K562 (cell line): ENCODE measurements around the gene CEACAM7. TPM values are rescaled to one million over a fixed set of nuclear protein-coding genes. Genes with fewer than 3 reads are reported as not detected.

Experiments
- ATAC-seq: fragments of 200-7000 bp; cut with Tn5 transposase; 3 replicates; pipeline ENCODE4 v1.9.1; 2020; ENCODE audit warnings: moderate library complexity
- BruUV-seq: library from RNA; stranded (reverse); fragments of 400-500 nt; replicated peaks from 2 replicates; lab custom pipeline; 2021; lab: Mats Ljungman, UMichigan
- CTCF ChIA-PET: fragments of 300-600 bp; formaldehyde crosslinking; extraction: SDS; loops from one replicate; lab custom pipeline; 2021; ENCODE audit warnings: low intra/inter-chr PET ratio; lab: Yijun Ruan, JAX
- POLR2A ChIA-PET: fragments of 300-600, 350-650 bp; sonication (Branson Sonifier 250); formaldehyde crosslinking; extraction: SDS; loops from one replicate; lab custom pipeline; 2021; ENCODE audit warnings: antibody characterized with exemption, inconsistent platforms; lab: Yijun Ruan, JAX
- DNase-seq, 4 experiments: peaks; one replicate each; pipeline versions ENCODE4 v3.0.0 to v3.0.0-alpha.2; 2011 to 2018; ENCODE audit warnings: low spot score in 3 of 4, mixed read lengths in 3 of 4; ENCODE audit errors: extremely low read depth in 1 of 4
- FAIRE-seq: peaks from 2 replicates; lab custom pipeline; 2011; peaks lifted over from hg19 to GRCh38; lab: Jason Lieb, UNC
- H2AFZ ChIP-seq: 2 replicates; pipeline ENCODE4 v1.6.0; 2011; ENCODE audit warnings: low read depth, low read length, control low read depth, inconsistent platforms
- H3K27ac ChIP-seq: fragments of 200-600 bp; 3 replicates; pipeline ENCODE4 v1.8.0; 2011; ENCODE audit warnings: low read depth, mild to moderate bottlenecking, control low read depth, inconsistent platforms, low read length, moderate library complexity, mixed read lengths; ENCODE audit errors: extremely low read depth
- H3K27me3 ChIP-seq, 2 experiments: fragments of 300-600 bp in 1 of 2; 2 replicates in 1 of 2; 3 replicates in 1 of 2; pipeline versions ENCODE4 v1.6.0 to v1.8.0; 2011; ENCODE audit warnings: inconsistent platforms in 2 of 2, low read length in 2 of 2, mild to moderate bottlenecking in 1 of 2, mixed read lengths in 1 of 2, moderate library complexity in 1 of 2; ENCODE audit not compliant: control insufficient read depth in 2 of 2, insufficient read depth in 2 of 2
- H3K36me3 ChIP-seq: fragments of 300-600 bp; 3 replicates; pipeline ENCODE4 v1.8.0; 2011; ENCODE audit warnings: mild to moderate bottlenecking, low read length, inconsistent platforms; ENCODE audit not compliant: control insufficient read depth, insufficient read depth
- H3K4me1 ChIP-seq, 2 experiments: fragments of 200-600 bp in 1 of 2; replicated peaks in 1 of 2; 2 replicates in 1 of 2; 3 replicates in 1 of 2; pipeline versions ENCODE4 v1.5.1 to v1.8.0; 2011; ENCODE audit warnings: inconsistent platforms in 2 of 2, low read length in 2 of 2, mild to moderate bottlenecking in 1 of 2, mixed read lengths in 1 of 2, moderate library complexity in 1 of 2; ENCODE audit not compliant: control insufficient read depth in 2 of 2, insufficient read depth in 2 of 2
- H3K4me2 ChIP-seq: 2 replicates; pipeline ENCODE4 v1.6.1; 2011; ENCODE audit warnings: low read length, control low read depth, inconsistent platforms, mixed read lengths; ENCODE audit not compliant: insufficient read depth
- H3K4me3 ChIP-seq: fragments of 200-600 bp; sonication (generic), shearing (Covaris generic); 2 replicates; pipeline ENCODE4 v1.5.1; 2016; ENCODE audit warnings: control low read depth, inconsistent platforms
- H3K79me2 ChIP-seq: fragments of 200-600 bp; 3 replicates; pipeline ENCODE4 v1.8.0; 2011; ENCODE audit warnings: low read length, inconsistent platforms; ENCODE audit not compliant: control insufficient read depth, insufficient read depth
- H3K9ac ChIP-seq, 2 experiments: 2 replicates each; pipeline versions ENCODE4 v1.6.0 to v1.6.1; 2011; ENCODE audit warnings: low read depth in 2 of 2, low read length in 2 of 2, control low read depth in 1 of 2, inconsistent platforms in 1 of 2, mild to moderate bottlenecking in 1 of 2, mixed read lengths in 1 of 2; ENCODE audit not compliant: insufficient read depth in 1 of 2
- H3K9me1 ChIP-seq: one replicate; pipeline ENCODE4 v1.6.0; 2011; ENCODE audit warnings: inconsistent platforms, mild to moderate bottlenecking, low read length, moderate library complexity; ENCODE audit not compliant: control insufficient read depth, insufficient read depth
- H3K9me3 ChIP-seq: replicated peaks from 2 replicates; pipeline ENCODE4 v1.5.1; 2011; ENCODE audit warnings: low read depth, low read length, inconsistent platforms; ENCODE audit not compliant: control insufficient read depth, insufficient read depth
- H4K20me1 ChIP-seq: replicated peaks from 2 replicates; pipeline ENCODE4 v1.6.1; 2011; ENCODE audit warnings: low read length, inconsistent platforms, mixed read lengths; ENCODE audit not compliant: control insufficient read depth, insufficient read depth
- CBFA2T2 ChIP-seq: fragments of 450-650 bp; conservative IDR thresholded peaks from 2 replicates; pipeline ENCODE4 v1.6.1; 2017; ENCODE audit warnings: mild to moderate bottlenecking
- CBFA2T3 ChIP-seq: fragments of 450-650 bp; IDR thresholded peaks from 2 replicates; pipeline ENCODE4 v1.6.1; 2017
- FOXK2 ChIP-seq, 2 experiments: fragments of 450-650 bp; IDR thresholded peaks in 1 of 2; conservative IDR thresholded peaks in 1 of 2; 2 replicates each; pipeline ENCODE4 v1.6.1; 2016; ENCODE audit warnings: low read depth in 2 of 2, mild to moderate bottlenecking in 1 of 2
- GTF2F1 ChIP-seq: IDR thresholded peaks from 2 replicates; pipeline ENCODE4 v1.6.1; 2011; ENCODE audit warnings: low read depth, low read length, improper control_type of control experiment
- JUNB ChIP-seq: fragments of 450-650 bp; formaldehyde crosslinking; conservative IDR thresholded peaks from 2 replicates; pipeline ENCODE4 v1.4.0; 2020; ENCODE audit warnings: mild to moderate bottlenecking
- TAL1 ChIP-seq: fragments of 450-650 bp; IDR thresholded peaks from 2 replicates; pipeline ENCODE4 v1.6.1; 2016; ENCODE audit warnings: mild to moderate bottlenecking
- ZNF174 ChIP-seq: fragments of 250-450 bp; sonication (Bioruptor Pico); IDR thresholded peaks from 2 replicates; pipeline ENCODE4 v1.4.0; 2020; ENCODE audit warnings: mild to moderate bottlenecking
- WGBS: fragments of 100-300 bp; shearing (Covaris generic); methylation state at CpG from one replicate; pipeline ENCODE4 v1.1.6; 2016; ENCODE audit warnings: low coverage, mixed read lengths; ENCODE audit not compliant: insufficient coverage; ENCODE audit errors: missing lambda C conversion rate; 5-methylcytosine and 5-hydroxymethylcytosine counted together
- in situ Hi-C: fragments of 300-500 bp; cut with MboI; formaldehyde crosslinking; loops from 4 replicates; pipeline ENCODE4 v1.15.0; 2018; ENCODE audit warnings: inconsistent platforms, mixed read lengths
- intact Hi-C: fragments of 100-400 bp; cut with micrococcal nuclease; formaldehyde crosslinking; loops from 2 replicates; pipeline ENCODE4 v1.14.2; 2022
- polyA plus RNA-seq, 8 experiments: library from polyadenylated mRNA; depleted of rRNA in 4 of 8; stranded (reverse) in 5 of 8; unstranded in 3 of 8; fragments of >200 nt; fragmentation: Nextera tagmentation in 2 of 8; fragmentation: Illumina TruSeq in 1 of 8; extraction: Ambion mirVana in 2 of 8; extraction: Trizol in 1 of 8; gene quantifications; 2 replicates each; pipeline versions ENCODE4 v1.2.1 to v1.2.3, GENCODE V29; 2011 to 2014; ENCODE audit warnings: inconsistent platforms in 1 of 8, missing spikeins in 1 of 8
- total RNA-seq, 7 experiments: library from RNA; depleted of rRNA in 6 of 7; stranded (reverse); fragments of >200 nt in 6 of 7; fragmentation: Illumina TruSeq in 2 of 7; extraction: Trizol in 2 of 7; gene quantifications; 2 replicates each; pipeline versions ENCODE4 v1.2.1 to v1.2.3, GENCODE V29; 2011 to 2021; ENCODE audit warnings: low replicate concordance in 1 of 7

Gene CEACAM7
- total and polyA plus RNA-seq, 9 of the 15 experiments (the other 6 are each of a cell fraction or from before 2014, with no cell fraction given), result not detected

- FAIRE-seq (no peak), DNase-seq (peak in 1 of 4 experiments; percentile 3), ATAC-seq (no peak)
- peaks cover 0 to 4% of the 10 kb centered on the region in 2 experiments; a peak in 1 of 5 replicates for H3K27me3 ChIP-seq
- H3K79me2 ChIP-seq, result no peaks in the 10 kb centered on the region
- no peaks in the 10 kb centered on the region for H3K4me1 ChIP-seq
- BruUV-seq, result no TSS peak
- H3K9me3 ChIP-seq, result no peaks in the 10 kb centered on the region
- no peak overlapping the region for H3K9ac ChIP-seq
- TF ChIP-seq CBFA2T2, result 0 out of 2 replicates have a peak, but pooled peaks have one; percentile 10
- TF ChIP-seq TAL1, result peak; percentile 33; the same call in 1 of the 2 replicates
- TF ChIP-seq GTF2F1, result no peak
- TF ChIP-seq JUNB (CRISPR knock-in tag), result no peak
- no peak for TF ChIP-seq FOXK2 (conservative IDR thresholded peaks at IDR 0.05 in 1 of 2, IDR thresholded peaks at IDR 0.05 in 1 of 2; ENCODE audit: low read depth in 2 of 2)
- 0 out of 2 replicates have a peak, but pooled peaks have one; percentile 5 for TF ChIP-seq CBFA2T3
- H2AFZ ChIP-seq, result no peak overlapping the region
- H4K20me1 ChIP-seq, result no peaks in the 10 kb centered on the region
- ChIA-PET POLR2A (interaction anchor here (1.1 kb wide), 1 partner anchor 10 kb away, joined by 3 read pairs; no protein-coding TSS in a partner anchor), CTCF (no interaction called here)
- 4% methylated on average over 5 of the region's 5 CpGs for WGBS
- no peak overlapping the region for H3K4me3 ChIP-seq
- H3K36me3 ChIP-seq, result no peaks in the 10 kb centered on the region
- in situ Hi-C loops (no loop called here), intact Hi-C loops (no loop called here)
- no peaks in the 10 kb centered on the region for H3K9me1 ChIP-seq
- no peak overlapping the region for H3K27ac ChIP-seq
- no peak overlapping the region for H3K4me2 ChIP-seq
Measured at GRCh38 chr19:41652250-41652649, 35.8 kb downstream of the CEACAM7 start.

DNA sequence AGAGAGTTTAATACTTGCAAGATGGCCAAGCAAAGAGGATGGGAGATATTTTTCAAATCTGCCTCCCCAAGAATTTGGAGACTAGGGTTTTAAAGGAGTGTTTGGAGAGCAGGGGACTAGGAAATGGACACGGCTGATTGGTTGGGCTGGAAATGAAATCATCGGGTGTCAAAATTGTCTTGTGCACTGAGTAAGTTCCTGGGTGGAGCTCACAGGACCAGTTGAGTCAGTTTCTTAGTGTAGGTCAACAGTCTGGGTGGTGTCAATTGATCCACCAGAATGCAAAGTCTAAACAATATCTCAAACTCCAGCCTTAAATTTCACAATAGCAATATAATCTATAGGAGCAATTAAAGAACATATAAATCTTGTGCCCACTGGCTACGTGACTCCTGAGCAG is 38.2 kb downstream of the CEACAM7 start:
- intact Hi-C loops, result no loop called here
- H3K9me1 ChIP-seq, result no peaks in the 10 kb centered on the region
- ATAC-seq, result no peak
- WGBS, result 2% methylated on average over 3 of the region's 3 CpGs
- H3K9me3 ChIP-seq, result no peaks in the 10 kb centered on the region
- no peaks in the 10 kb centered on the region for H3K4me1 ChIP-seq
- no peaks in the 10 kb centered on the region for H3K36me3 ChIP-seq
- H3K27ac ChIP-seq, result no peak overlapping the region
- ChIA-PET POLR2A (interaction anchor here (0.6 to 1.4 kb wide), 3 partner anchors 12 to 200 kb away, joined by 3 to 4 read pairs (median 4); no protein-coding TSS in a partner anchor), CTCF (no interaction called here)
- H3K9ac ChIP-seq, result no peak overlapping the region
- no peak for DNase-seq
- H3K79me2 ChIP-seq, result no peaks in the 10 kb centered on the region
- no peak for TF ChIP-seq ZNF174
- FAIRE-seq, result no peak
- H4K20me1 ChIP-seq, result no peaks in the 10 kb centered on the region
- in situ Hi-C loops, result no loop called here
- no TSS peak for BruUV-seq
- no peak overlapping the region for H3K4me3 ChIP-seq
- peaks cover 0 to 4% of the 10 kb centered on the region in 2 experiments; a peak in 1 of 5 replicates for H3K27me3 ChIP-seq
- no peak overlapping the region for H3K4me2 ChIP-seq
- no peak overlapping the region for H2AFZ ChIP-seq
